Stimulated activated CD4-positive, alpha-beta T cell treated with anti-CD3 and anti-CD28 coated beads, Interleukin-12 subunit alpha, Interleukin-12 subunit beta, amount 100 ng/mL, for 24 hours (primary cell): ENCODE results near the gene KCNG1.
"Not testable (repeated sequence)": the region's sequence is repeated elsewhere in the genome, so short reads cannot be mapped to it uniquely, and the experiment has no call there.

Experiments
- DNase-seq, 2 experiments: peaks; one replicate each; pipeline ENCODE4 v3.0.0-alpha.2; 2020; ENCODE audit warnings: low read depth in 2 of 2

Gene KCNG1, protein sequence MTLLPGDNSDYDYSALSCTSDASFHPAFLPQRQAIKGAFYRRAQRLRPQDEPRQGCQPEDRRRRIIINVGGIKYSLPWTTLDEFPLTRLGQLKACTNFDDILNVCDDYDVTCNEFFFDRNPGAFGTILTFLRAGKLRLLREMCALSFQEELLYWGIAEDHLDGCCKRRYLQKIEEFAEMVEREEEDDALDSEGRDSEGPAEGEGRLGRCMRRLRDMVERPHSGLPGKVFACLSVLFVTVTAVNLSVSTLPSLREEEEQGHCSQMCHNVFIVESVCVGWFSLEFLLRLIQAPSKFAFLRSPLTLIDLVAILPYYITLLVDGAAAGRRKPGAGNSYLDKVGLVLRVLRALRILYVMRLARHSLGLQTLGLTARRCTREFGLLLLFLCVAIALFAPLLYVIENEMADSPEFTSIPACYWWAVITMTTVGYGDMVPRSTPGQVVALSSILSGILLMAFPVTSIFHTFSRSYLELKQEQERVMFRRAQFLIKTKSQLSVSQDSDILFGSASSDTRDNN

DNA sequence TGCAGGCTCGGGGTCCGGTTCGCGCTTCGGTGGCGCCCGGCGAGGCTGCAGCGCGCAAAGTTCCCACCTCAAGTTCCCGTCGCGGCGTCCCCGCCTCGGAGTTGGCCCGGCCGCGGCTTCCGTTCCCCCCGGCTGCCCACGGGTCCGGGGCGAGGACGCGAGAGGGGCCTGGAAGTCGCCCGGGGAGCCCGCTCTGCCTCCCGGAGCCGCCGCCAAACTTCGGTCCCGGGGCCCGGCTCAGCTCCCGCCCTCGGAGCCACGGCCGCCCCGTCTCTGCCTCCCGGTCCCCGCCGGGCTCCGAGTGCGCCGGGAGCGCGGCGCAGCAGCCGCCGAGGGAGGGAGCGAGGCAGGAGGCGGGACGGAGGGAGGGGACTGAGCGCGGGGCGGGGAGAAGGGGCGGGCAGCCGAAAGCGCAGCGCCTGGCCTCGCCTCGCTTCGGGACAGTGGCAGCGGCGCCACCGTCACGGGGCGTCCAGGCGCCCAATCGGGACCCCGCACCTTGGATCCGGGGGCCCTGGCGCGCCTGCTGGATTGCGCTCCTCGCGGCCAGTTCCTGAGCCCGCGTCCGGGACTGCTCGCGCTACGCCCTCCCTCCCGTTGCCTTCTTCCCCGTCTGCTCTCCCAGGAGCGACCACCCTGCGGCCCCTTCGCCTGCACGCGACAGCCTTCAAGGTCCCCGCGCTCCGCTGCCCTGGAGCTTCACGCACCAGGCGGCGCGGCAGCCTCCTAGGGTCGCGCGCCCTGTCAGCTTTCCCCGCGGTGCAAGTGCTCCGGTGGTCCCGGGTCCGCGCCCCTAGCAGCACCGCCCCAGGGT lies at the start of gene KCNG1:
Gene KCNG1 (minus strand): TSS at position 305 of the 814 bp plus-strand sequence. CDS start 12,769 bp downstream, outside the sequence.
- DNase-seq, result peak; percentile 26 to 67

DNA sequence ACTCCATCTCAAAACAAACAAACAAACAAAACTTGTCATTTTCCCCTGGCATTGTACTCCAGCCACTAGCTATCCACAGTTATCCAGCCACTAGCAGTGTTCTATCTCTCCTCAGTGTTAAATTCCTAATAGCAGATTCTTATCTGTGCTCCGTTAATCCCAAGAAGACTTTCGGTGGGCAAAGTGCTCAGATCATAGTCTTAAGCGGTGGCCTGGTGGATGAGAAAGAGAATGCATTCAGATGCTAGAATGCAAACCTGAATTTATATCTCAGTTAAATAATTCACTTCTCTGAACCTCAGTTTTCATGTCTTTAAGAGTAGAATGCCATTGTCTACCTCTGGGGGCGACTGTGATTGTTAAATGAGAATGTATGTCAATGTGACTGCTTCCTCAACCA lies 47.7 kb upstream of the KCNG1 start:
- no peak for DNase-seq

- DNase-seq, result no peak
Observed at GRCh38 chr20:51067792-51068191, 44.9 kb upstream of the KCNG1 start.

GRCh38 chr20:51065615-51066014 lies 42.7 kb upstream of the KCNG1 start:
- DNase-seq, result no peak

- no peak for DNase-seq
Observed at GRCh38 chr20:51064137-51064536, 41.2 kb upstream of the KCNG1 start.

DNA sequence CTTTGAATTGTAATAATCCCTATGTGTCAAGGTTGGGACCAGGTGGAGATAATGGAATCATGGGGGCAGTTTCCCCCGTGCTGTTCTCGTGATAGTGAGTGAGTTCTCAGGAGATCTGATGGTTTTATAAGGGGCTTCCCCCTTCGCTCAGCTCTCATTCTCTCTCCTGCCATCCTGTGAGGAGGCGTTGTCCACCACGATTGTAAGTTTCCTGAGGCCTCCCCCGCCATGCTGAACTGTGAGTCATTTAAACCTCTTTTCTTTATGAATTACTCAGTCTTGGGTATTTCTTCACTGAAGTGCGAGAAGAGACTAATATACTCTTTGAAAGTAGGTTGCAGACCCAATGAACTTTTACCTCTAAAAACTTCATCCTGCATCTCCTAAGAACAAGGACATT lies 39.2 kb upstream of the KCNG1 start:
- peak; percentile 26 to 54 for DNase-seq

DNA sequence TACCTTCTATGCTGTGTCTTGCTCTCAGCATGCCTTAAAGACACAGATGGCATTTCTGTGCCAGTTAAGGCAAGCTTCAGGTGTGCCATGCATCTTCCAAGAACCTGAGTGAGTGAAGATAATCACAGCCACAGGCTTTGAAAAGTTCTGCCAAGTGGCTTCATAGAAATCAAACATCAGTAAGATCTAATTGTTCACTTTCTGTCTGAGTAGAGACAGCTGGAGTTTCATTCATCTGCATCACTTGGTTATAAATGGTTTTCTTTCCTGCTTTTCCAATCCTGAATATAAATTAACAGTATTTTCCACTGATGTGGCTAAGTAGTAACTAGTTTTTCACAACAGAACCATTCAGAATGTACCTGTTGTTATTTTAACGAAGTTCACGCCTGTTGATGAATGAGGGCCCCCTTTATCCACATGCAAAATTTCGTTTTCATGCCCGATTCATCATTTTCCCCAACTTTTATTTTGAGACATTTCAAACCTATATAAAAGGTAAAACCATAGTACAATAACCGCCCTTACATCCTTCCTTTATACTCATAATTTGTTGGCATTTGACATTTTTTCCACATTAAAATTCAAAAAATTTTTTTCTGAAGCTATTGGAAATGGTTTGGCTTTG lies 38.6 kb upstream of the KCNG1 start:
- DNase-seq, result no peak

DNA sequence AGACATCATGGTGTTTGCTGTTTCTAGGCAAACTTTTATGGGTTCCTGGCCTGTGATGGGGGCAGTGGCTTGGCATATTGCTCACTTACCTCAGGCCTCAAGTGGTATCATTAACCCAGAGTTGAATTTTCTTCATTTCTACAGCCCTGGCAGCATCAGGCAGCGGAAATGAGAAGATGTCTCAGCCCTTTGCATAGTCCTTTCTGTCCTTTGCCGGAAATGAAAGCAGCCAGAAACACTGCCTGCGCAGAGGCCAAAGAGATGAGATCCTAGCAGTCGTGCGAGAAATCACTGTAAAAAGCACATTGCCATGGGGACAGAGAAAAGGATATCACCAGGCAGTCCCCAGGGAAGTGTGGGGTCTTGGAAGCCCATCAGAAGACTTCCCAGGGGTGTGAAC lies 37.4 kb upstream of the KCNG1 start:
- DNase-seq, result no peak

GRCh38 chr20:51059862-51060261 lies 37.0 kb upstream of the KCNG1 start:
- DNase-seq, result no peak

DNA sequence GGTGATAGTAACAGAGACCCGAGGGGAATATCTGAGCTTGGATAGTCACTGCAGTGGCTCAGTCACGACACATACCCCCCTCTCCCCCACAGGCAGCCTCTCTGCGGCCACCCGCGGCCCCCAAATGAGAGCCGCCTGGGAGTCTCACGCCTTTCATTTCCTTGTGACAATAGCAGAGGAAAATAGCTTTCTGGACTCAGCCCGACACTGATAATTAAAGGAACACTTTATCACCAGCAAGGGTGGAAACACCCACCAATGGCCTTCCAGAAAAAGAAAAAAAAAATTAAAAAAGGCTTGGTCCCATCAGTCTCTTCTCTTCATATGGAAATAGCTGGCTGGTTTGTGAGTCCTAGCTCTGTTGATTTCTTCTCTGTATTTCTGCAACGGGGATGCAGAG lies 35.1 kb upstream of the KCNG1 start:
- no peak for DNase-seq

GRCh38 chr20:51054233-51054632 lies 31.3 kb upstream of the KCNG1 start:
- no peak for DNase-seq

- no peak for DNase-seq
Observed at GRCh38 chr20:51050531-51051075, 27.7 kb upstream of the KCNG1 start.

DNA sequence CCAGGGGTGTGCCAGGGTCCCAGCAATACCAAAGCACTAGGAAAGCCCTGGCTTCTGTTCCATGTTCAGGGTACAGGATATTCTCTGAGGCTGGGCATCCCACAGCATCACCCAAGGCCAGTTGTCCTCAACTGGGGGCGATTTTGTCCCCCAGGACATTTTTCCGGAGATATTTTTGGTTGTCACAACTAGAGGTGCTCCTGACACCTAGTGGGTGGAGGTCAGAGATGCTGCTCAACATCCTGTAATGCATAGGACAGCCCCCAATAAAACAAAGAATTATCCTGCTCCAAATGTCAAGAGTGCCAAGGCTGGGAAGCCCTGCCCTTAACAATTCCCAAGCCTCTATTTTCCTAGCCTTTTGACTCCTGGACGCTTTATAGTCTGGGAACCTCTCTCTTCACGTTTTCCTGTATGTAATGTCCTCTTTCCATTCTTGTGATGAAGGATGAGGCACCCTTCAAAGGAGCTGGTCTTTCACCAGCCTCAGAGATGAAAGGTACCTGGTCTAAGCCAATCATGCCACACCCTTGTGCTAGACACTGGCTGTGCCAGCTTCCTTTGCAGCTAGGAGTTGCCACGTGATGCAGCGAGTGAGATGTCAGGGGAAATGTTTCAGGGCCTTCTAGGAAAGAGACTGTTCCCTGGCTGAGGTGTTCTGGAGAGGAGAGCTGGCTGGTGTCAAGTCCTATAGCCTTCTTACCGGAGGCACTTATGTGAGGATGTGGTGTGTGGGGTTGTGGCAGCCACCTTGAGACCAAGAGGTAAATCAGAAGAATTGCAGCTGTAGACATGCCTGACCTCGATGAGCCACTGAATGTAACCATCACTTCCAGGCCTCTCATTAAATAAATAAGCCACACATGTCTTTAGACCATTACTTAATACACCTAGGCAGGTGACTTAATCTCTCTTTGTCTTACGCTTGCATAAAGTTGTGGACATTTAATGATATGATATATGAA lies 23.4 kb upstream of the KCNG1 start:
- DNase-seq, result no peak

- DNase-seq, result not testable (repeated sequence)
Observed at GRCh38 chr20:51045492-51045891, 22.6 kb upstream of the KCNG1 start.

GRCh38 chr20:51044796-51045195 lies 21.9 kb upstream of the KCNG1 start:
- DNase-seq, result no peak

DNA sequence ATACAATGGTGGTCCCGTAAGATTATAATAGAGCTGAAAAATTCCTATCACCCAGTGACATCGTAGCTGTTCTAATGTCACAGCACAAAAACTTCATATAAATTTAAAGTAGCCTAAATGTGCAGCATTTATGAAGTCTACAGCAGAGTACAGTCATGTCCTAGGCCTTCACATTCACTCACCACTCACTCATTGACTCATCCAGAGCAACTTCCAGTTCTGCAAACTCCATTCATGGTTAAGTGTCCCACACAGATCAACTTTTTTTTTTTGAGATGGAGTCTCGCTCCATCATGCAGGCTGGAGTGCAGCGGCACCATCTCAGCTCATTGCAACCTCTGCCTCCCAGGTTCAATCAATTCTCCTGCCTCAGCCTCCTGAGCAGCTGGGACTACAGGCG lies 20.9 kb upstream of the KCNG1 start:
- DNase-seq, result no peak

DNA sequence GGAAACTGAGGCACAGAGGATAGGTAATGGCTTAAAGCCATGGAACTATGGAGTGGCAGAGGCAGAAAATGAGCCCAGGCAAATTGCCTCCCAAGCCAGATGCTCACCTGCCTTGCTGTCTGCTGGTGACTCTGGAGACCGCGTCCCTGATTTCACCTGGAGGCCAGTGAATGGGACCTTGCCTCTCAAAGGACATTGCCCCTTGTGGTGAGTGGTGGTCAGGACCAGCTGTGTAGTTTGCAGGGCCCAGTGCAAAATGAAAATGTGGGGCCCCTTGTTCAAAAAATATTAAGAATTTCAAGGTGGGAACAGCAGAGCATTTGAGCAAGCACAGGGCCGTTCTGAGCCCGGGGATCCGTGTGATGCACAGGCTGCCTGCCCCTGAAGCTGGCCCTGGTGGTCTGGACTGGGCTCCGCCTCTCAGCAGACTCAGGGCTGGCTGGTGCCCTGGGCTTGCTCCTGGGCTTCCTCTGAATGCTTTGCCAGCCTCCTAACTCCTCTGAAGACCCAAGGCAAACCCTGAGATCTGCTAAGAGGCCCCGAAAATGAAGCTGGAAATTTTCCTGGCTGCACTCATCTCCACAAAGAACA lies 19.8 kb upstream of the KCNG1 start:
- DNase-seq, result no peak

- no peak for DNase-seq
Observed at GRCh38 chr20:51042064-51042463, 19.2 kb upstream of the KCNG1 start.

- DNase-seq, result no peak
Observed at GRCh38 chr20:51037532-51038115, 14.7 kb upstream of the KCNG1 start.
